Measurements from ENCODE around the gene YAF2.

YAF2 gene

GRCh38 chr12:42238240-42239140 is at the start of gene YAF2:
Gene YAF2 (minus strand): TSS chr12:42238248. CDS start chr12:42238180, 68 bp downstream.
- peak; percentile 95 for DNase-seq (ENCODE audit: low spot score)

- DNase-seq (ENCODE audit: low spot score): no peak
Measured at GRCh38 chr12:42286741-42287140, 48.7 kb upstream of the YAF2 start.

GRCh38 chr12:42285431-42285830 is 47.4 kb upstream of the YAF2 start:
- DNase-seq (ENCODE audit: low spot score): no peak

- peak; percentile 31 for DNase-seq (ENCODE audit: low spot score)
Measured at GRCh38 chr12:42284876-42285275, 46.8 kb upstream of the YAF2 start.

GRCh38 chr12:42284157-42284556 is 46.1 kb upstream of the YAF2 start:
- no peak for DNase-seq (ENCODE audit: low spot score)

- no peak for DNase-seq (ENCODE audit: low spot score)
Measured at GRCh38 chr12:42283739-42284138, 45.7 kb upstream of the YAF2 start.

- DNase-seq (ENCODE audit: low spot score): no peak
Measured at GRCh38 chr12:42282294-42282693, 44.2 kb upstream of the YAF2 start.

GRCh38 chr12:42281844-42282243 is 43.8 kb upstream of the YAF2 start:
- DNase-seq (ENCODE audit: low spot score): no peak

- DNase-seq (ENCODE audit: low spot score): no peak
Measured at GRCh38 chr12:42281278-42281677, 43.2 kb upstream of the YAF2 start.

GRCh38 chr12:42278128-42278510 is 40.1 kb upstream of the YAF2 start:
- DNase-seq (ENCODE audit: low spot score): no peak

GRCh38 chr12:42277396-42278127 is 39.5 kb upstream of the YAF2 start:
- no peak for DNase-seq (ENCODE audit: low spot score)

GRCh38 chr12:42275499-42275898 is 37.5 kb upstream of the YAF2 start:
- DNase-seq (ENCODE audit: low spot score): no peak

GRCh38 chr12:42273706-42274105 is 35.7 kb upstream of the YAF2 start:
- no peak for DNase-seq (ENCODE audit: low spot score)

- no peak for DNase-seq (ENCODE audit: low spot score)
Measured at GRCh38 chr12:42270596-42270995, 32.5 kb upstream of the YAF2 start.

- no peak for DNase-seq (ENCODE audit: low spot score)
Measured at GRCh38 chr12:42267413-42268190, 29.6 kb upstream of the YAF2 start.

GRCh38 chr12:42266579-42267230 is 28.7 kb upstream of the YAF2 start:
- DNase-seq (ENCODE audit: low spot score): no peak

- no peak for DNase-seq (ENCODE audit: low spot score)
Measured at GRCh38 chr12:42262271-42262670, 24.2 kb upstream of the YAF2 start.

- DNase-seq (ENCODE audit: low spot score): no peak
Measured at GRCh38 chr12:42261708-42262107, 23.7 kb upstream of the YAF2 start.

GRCh38 chr12:42260518-42260917 is 22.5 kb upstream of the YAF2 start:
- DNase-seq (ENCODE audit: low spot score): no peak

- DNase-seq (ENCODE audit: low spot score): no peak
Measured at GRCh38 chr12:42259699-42260098, 21.7 kb upstream of the YAF2 start.

- no peak for DNase-seq (ENCODE audit: low spot score)
Measured at GRCh38 chr12:42255866-42256261, 17.8 kb upstream of the YAF2 start.

Data from hepatic stellate cell (primary cell).